Common myeloid progenitor, CD34-positive (primary cell): ENCODE measurements around the gene TMOD4.
"Not testable (repeated sequence)": the region's sequence is repeated elsewhere in the genome, so short reads cannot be mapped to it uniquely, and the experiment has no call there.

ENCODE experiments used
- CTCF ChIA-PET: fragments of 350-600 bp; sonication (Branson Sonifier 250); formaldehyde crosslinking; loops from one replicate; lab custom pipeline; 2021; ENCODE audit warnings: antibody characterized with exemption; lab: Charles Lee
- POLR2A ChIA-PET: fragments of 350-600 bp; sonication (Branson Sonifier 250); formaldehyde crosslinking; loops from one replicate; lab custom pipeline; 2021; ENCODE audit warnings: antibody characterized with exemption; lab: Charles Lee
- DNase-seq, 3 donors: peaks; one replicate each; pipeline versions ENCODE4 v3.0.0 to v3.0.0-alpha.2; 2013
- H3K27ac ChIP-seq, 2 experiments: 1 replicate in 1 of 2; 2 replicates in 1 of 2; pipeline ENCODE4 v1.7.0; 2013; ENCODE audit warnings: inconsistent platforms in 2 of 2, low read length in 2 of 2, mild to moderate bottlenecking in 2 of 2, low read depth in 1 of 2, moderate library complexity in 1 of 2; ENCODE audit not compliant: severe bottlenecking in 2 of 2, insufficient read depth in 1 of 2, poor library complexity in 1 of 2
- H3K27me3 ChIP-seq, 5 experiments: replicated peaks in 2 of 5; 1 replicate in 3 of 5; 2 replicates in 2 of 5; pipeline versions ENCODE4 v1.6.1 to v1.7.0; 2013; ENCODE audit warnings: low read length in 4 of 5, mild to moderate bottlenecking in 2 of 5, moderate library complexity in 2 of 5, inconsistent platforms in 1 of 5; ENCODE audit not compliant: insufficient read depth in 5 of 5, control insufficient read depth in 4 of 5
- H3K36me3 ChIP-seq, 4 experiments: 1 replicate in 2 of 4; 2 replicates in 2 of 4; pipeline versions ENCODE4 v1.6.1 to v1.7.0; 2013; ENCODE audit warnings: low read length in 3 of 4, control low read depth in 1 of 4, mild to moderate bottlenecking in 1 of 4; ENCODE audit not compliant: control insufficient read depth in 4 of 4, insufficient read depth in 4 of 4
- H3K4me1 ChIP-seq, 4 experiments: 1 replicate in 3 of 4; 2 replicates in 1 of 4; pipeline versions ENCODE4 v1.6.1 to v1.7.1; 2013; ENCODE audit warnings: low read length in 3 of 4, mild to moderate bottlenecking in 3 of 4, control low read depth in 1 of 4, inconsistent platforms in 1 of 4, moderate library complexity in 1 of 4; ENCODE audit not compliant: control insufficient read depth in 4 of 4, insufficient read depth in 4 of 4; ENCODE audit errors: control extremely low read depth in 1 of 4
- H3K4me3 ChIP-seq, 7 experiments: 1 replicate in 4 of 7; 2 replicates in 3 of 7; pipeline versions ENCODE4 v1.5.1 to v1.7.0; 2013; ENCODE audit warnings: mild to moderate bottlenecking in 7 of 7, low read length in 6 of 7, moderate library complexity in 6 of 7, inconsistent platforms in 2 of 7, low read depth in 2 of 7, control low read depth in 1 of 7; ENCODE audit not compliant: insufficient read depth in 4 of 7, control insufficient read depth in 1 of 7; ENCODE audit errors: extremely low read depth in 1 of 7
- H3K9me3 ChIP-seq, 5 experiments: 1 replicate in 4 of 5; 2 replicates in 1 of 5; pipeline versions ENCODE4 v1.6.1 to v1.7.1; 2013; ENCODE audit warnings: low read length in 4 of 5, mild to moderate bottlenecking in 2 of 5, inconsistent platforms in 1 of 5, low read depth in 1 of 5, moderate library complexity in 1 of 5; ENCODE audit not compliant: control insufficient read depth in 4 of 5, insufficient read depth in 2 of 5; ENCODE audit errors: control extremely low read depth in 1 of 5
- WGBS: methylation state at CpG from one replicate; pipeline ENCODE4 v1.1.5; 2013; ENCODE audit not compliant: insufficient coverage; 5-methylcytosine and 5-hydroxymethylcytosine counted together

TMOD4 gene

DNA sequence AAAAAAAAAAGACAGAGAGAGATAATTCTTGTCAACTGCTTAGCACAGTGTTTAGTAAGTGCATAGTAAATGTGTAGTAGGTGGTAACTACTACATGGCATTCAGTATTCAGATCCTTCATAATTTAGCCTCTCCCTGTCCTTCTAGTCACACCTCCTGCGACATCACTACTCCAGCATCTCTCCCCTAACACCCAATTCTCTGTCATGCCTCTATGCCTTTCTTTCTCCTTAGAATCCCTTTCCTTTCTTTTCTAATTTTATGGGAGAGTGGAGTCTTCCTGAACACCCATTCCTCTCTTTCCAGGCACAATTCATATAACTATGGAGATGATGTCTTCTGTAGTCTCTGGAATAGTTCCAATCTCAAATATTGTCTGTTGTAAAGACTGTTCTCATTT is 18.1 kb upstream of the TMOD4 start:
- Histone ChIP-seq H3K9me3 (no peaks in the 10 kb centered on the region), H3K27ac (no peak overlapping the region), H3K36me3 (no peaks in the 10 kb centered on the region), H3K27me3 (peaks cover 0 to 3% (median 0%) of the 10 kb centered on the region in 5 experiments), H3K4me3 (no peak overlapping the region), H3K4me1 (peaks cover 5 to 19% (median 12%) of the 10 kb centered on the region in 4 experiments)
- CTCF ChIA-PET: interaction anchor here (0.6 to 7.7 kb wide), 2 partner anchors 57 to 409 kb away, joined by 3 to 52 read pairs; no protein-coding TSS in a partner anchor
- no peak for DNase-seq
- POLR2A ChIA-PET: no interaction called here
- no CpG with 5 or more reads among the region's 1 CpG for WGBS

DNA sequence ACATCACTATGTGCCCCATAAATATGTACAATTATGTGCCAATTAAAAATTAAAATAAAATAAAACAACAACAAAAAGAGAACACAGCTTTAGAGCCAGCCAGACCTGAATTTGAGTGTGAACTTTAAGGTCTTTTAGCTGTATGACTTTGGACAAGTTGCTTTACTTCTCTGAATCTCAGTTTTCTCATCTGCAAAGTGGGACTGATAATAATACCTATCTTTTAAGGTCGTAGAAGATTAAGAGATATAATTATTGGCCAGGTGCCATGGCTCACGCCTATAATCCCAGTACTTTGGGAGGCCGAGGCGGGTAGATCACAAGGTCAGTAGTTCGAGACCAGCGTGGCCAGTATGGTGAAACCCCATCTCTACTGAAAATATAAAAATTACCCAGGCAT is 17.5 kb upstream of the TMOD4 start:
- CTCF ChIA-PET: interaction anchor here (0.6 to 7.7 kb wide), 3 partner anchors 57 to 410 kb away, joined by 3 to 52 read pairs (median 3); no protein-coding TSS in a partner anchor
- Histone ChIP-seq H3K27me3 (peaks cover 0 to 3% (median 0%) of the 10 kb centered on the region in 5 experiments), H3K4me3 (no peak overlapping the region), H3K27ac (no peak overlapping the region), H3K36me3 (no peaks in the 10 kb centered on the region), H3K4me1 (peaks cover 8 to 25% (median 16%) of the 10 kb centered on the region in 4 experiments), H3K9me3 (no peaks in the 10 kb centered on the region)
- no peak for DNase-seq
- POLR2A ChIA-PET: no interaction called here
- 79% methylated on average over 4 of the region's 6 CpGs for WGBS

DNA sequence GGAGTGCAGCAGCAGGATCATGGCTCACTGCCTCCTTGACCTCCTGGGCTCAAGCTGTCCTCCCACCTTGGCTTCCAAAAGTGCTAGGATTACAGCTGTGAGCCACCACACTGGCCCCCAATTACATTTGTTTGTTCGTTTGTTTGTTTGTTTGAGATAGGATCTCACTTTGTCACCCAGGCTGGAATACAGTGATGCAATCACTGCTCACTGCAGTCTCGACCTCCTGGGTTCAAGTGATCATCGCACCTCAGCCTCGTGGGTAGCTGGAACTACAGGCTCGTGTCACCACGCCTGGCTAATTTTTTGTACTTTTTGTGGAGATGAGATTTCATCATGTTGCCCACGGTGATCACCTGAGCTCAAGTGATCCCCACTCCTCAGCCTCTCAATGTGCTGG is 16.3 kb upstream of the TMOD4 start:
- peaks cover 3 to 19% (median 11%) of the 10 kb centered on the region in 4 experiments for H3K4me1 ChIP-seq
- POLR2A ChIA-PET: interaction anchor here (0.6 kb wide), 1 partner anchor 14 kb away, joined by 3 read pairs; no protein-coding TSS in a partner anchor
- H3K4me3 ChIP-seq: no peak overlapping the region
- no peak overlapping the region for H3K27ac ChIP-seq
- peaks cover 0 to 3% (median 0%) of the 10 kb centered on the region in 5 experiments for H3K27me3 ChIP-seq
- H3K36me3 ChIP-seq: peaks cover 0 to 2% (median 0%) of the 10 kb centered on the region in 4 experiments
- no peaks in the 10 kb centered on the region for H3K9me3 ChIP-seq
- CTCF ChIA-PET: interaction anchor here (7.7 kb wide), 1 partner anchor 58 kb away, joined by 52 read pairs; no protein-coding TSS in a partner anchor
- 93% methylated on average over 7 of the region's 7 CpGs for WGBS
- no peak for DNase-seq

DNA sequence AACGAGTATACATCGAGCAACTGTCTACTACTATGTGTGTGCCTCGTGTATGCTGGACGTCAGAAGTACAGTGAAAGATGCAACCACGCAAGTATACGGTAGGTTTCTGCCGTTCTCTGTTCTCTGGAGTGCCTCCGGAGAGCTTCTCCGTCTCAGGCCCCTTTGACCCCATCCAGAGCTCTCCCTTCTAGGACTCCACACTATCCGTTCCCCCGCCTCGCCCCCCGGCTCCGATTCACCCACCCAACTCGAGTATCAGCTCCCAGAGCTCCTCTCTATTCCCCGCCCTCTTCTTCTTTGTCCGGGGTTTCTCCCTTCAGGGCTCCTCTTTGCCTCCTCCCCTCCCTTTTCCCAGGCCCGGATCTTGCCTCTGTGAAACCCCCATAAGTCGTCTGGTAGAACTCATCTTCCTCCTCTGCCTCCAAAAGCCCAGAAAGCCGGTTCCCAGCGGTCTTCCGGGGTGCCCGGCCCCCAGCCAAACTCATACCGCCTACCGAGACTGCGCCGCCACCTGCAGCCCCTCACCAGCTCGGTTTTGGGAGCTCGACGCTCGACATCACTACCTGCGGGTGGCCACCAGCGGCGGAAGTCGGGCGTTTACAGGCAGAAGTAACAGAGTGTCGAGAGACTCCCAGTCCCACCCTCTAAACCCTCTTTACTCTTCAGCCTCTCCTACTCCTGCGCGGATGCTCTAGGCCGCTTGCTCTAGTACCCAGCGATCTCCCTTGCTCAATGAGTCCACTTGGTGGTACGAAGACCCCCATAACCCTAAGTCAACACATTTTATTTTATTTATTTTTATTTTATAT is 14.1 kb upstream of the TMOD4 start, which contains the start of gene VPS72:
TSS of gene VPS72 (minus strand) at position 561 of the 809 bp plus-strand sequence. CDS start at position 485, 76 bp downstream.
- peak within 1 kb of the TSS; percentile 66 to 97 (median 91) for H3K4me3 ChIP-seq
- H3K4me1 ChIP-seq: peaks cover 3 to 19% (median 11%) of the 10 kb centered on the region in 4 experiments
- 0% methylated on average over 35 of the region's 42 CpGs for WGBS
- H3K27ac ChIP-seq: peak within 1 kb of the TSS; percentile 85 to 93
- H3K27me3 ChIP-seq: peaks cover 0 to 3% (median 0%) of the 10 kb centered on the region in 5 experiments
- POLR2A ChIA-PET: interaction anchor here (0.6 to 1.3 kb wide), 7 partner anchors 24 to 93 kb away, joined by 3 to 5 read pairs (median 3); partner anchors contain the start of genes LYSMD1, SCNM1, TNFAIP8L2 and ZNF687
- H3K36me3 ChIP-seq: peaks cover 4 to 13% (median 10%) of the 10 kb centered on the region in 4 experiments
- DNase-seq: peak; percentile 89 to 95 (median 92)
- CTCF ChIA-PET: interaction anchor here (0.9 to 3.3 kb wide), 8 partner anchors 11 to 165 kb away, joined by 3 to 22 read pairs (median 4); partner anchors contain the start of gene TMOD4
- no peaks in the 10 kb centered on the region for H3K9me3 ChIP-seq

DNA sequence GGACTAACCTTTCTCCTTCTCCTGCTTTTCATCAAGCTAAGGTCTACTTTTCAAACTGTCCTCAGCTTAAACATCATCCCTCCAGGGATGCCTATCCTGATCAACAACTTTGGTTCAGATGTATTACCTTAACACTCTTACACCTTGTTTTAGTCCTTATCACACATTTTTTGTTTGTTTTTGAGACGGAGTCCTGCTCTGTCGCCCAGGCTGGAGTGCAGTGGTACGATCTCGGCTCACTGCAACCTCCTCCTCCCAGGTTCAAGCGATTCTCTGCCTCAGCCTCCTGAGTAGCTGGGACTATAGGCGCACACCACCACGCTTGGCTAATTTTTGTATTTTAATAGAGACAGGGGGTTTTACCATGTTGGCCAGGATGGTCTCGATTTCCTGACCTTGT is 12.9 kb upstream of the TMOD4 start:
- H3K27me3 ChIP-seq, POLR2A ChIA-PET, DNase-seq, H3K9me3 ChIP-seq: not testable (repeated sequence)
- WGBS: 94% methylated on average over 5 of the region's 8 CpGs
- Histone ChIP-seq H3K27ac (peak overlapping the region in 1 of 2 experiments; percentile 93), H3K4me3 (peak overlapping the region in 5 of 7 experiments; percentile 66 to 97 (median 91)), H3K36me3 (peaks cover 6 to 24% (median 19%) of the 10 kb centered on the region in 4 experiments), H3K4me1 (peaks cover 3 to 19% (median 11%) of the 10 kb centered on the region in 4 experiments)
- CTCF ChIA-PET: interaction anchor here (1.5 to 3.3 kb wide), 3 partner anchors 10 to 164 kb away, joined by 4 to 22 read pairs (median 13); partner anchors contain the start of gene TMOD4

DNA sequence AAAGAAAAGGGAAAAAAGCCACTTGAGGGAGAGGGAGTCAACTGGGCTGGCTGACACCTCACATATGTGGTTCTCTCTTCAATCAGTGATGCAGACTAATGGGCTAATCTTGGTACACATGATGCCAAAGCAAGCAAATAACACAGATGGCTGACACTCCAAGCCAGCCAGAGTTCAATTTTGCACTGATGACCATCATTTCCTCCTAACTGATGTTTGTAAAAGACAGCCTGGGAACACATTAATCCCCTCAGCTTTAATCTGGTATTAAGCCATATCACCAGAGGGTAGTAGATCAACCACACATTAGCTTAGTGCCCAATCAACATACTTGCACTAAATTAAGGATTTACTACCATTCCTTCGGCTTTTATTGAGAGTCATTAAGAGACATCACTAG is 11.4 kb upstream of the TMOD4 start:
- no peaks in the 10 kb centered on the region for H3K9me3 ChIP-seq
- ChIA-PET POLR2A (no interaction called here), CTCF (interaction anchor here (1.0 to 3.3 kb wide), 4 partner anchors 9 to 65 kb away, joined by 3 to 22 read pairs (median 4); partner anchors contain the start of gene TMOD4)
- WGBS: no CpG with 5 or more reads among the region's 1 CpG
- no peak overlapping the region for H3K27ac ChIP-seq
- peaks cover 8 to 38% (median 27%) of the 10 kb centered on the region in 4 experiments for H3K36me3 ChIP-seq
- H3K27me3 ChIP-seq: peaks cover 0 to 2% (median 0%) of the 10 kb centered on the region in 5 experiments
- no peak for DNase-seq
- H3K4me3 ChIP-seq: no peak overlapping the region
- H3K4me1 ChIP-seq: peaks cover 3 to 19% (median 11%) of the 10 kb centered on the region in 4 experiments
